Peyer's patch (tissue), 4 donors: Measurements from ENCODE around the gene NME7. TPM values are rescaled to one million over a fixed set of nuclear protein-coding genes. Genes with fewer than 3 reads are reported as not detected.

ENCODE experiments used
- DNase-seq, 3 donors: peaks; one replicate each; pipeline ENCODE4 v3.0.0-alpha.2; 2017 to 2019
- H3K27ac ChIP-seq, 4 donors: fragments of 200-600 bp; sonication (generic); one replicate each; pipeline ENCODE4 v1.5.1; 2016 to 2019
- H3K27me3 ChIP-seq, 2 donors: fragments of 200-600 bp; sonication (generic); one replicate each; pipeline ENCODE4 v1.5.1; 2019
- H3K36me3 ChIP-seq, 3 donors: fragments of 200-600 bp; sonication (generic); one replicate each; pipeline ENCODE4 v1.5.1; 2016 to 2019
- H3K4me1 ChIP-seq, 4 donors: fragments of 200-600 bp; sonication (generic); one replicate each; pipeline ENCODE4 v1.5.1; 2016 to 2019
- H3K4me3 ChIP-seq, 4 donors: fragments of 200-600 bp; sonication (generic); 1 replicate in 3 of 4; 2 replicates in 1 of 4; pipeline ENCODE4 v1.5.1; 2016 to 2019; ENCODE audit warnings: mild to moderate bottlenecking in 1 of 4
- H3K9me3 ChIP-seq, 4 donors: fragments of 200-600 bp; sonication (generic); one replicate each; pipeline ENCODE4 v1.5.1; 2016 to 2019; ENCODE audit warnings: mild to moderate bottlenecking in 1 of 4
- CTCF ChIP-seq, 6 experiments: fragments of 450-650 bp in 4 of 6; fragments of 200-600 bp in 2 of 6; sonication (generic) in 1 of 6; IDR thresholded peaks; one replicate each; pipeline ENCODE4 v1.5.1; 2017 to 2019; ENCODE audit warnings: antibody characterized with exemption in 6 of 6, mild to moderate bottlenecking in 3 of 6, moderate library complexity in 1 of 6
- POLR2A ChIP-seq, 2 donors: fragments of 450-650 bp; IDR thresholded peaks; one replicate each; pipeline ENCODE4 v1.5.1; 2017; ENCODE audit warnings: antibody characterized with exemption in 2 of 2, mild to moderate bottlenecking in 2 of 2, moderate library complexity in 2 of 2
- total RNA-seq, 4 donors: library from RNA; depleted of rRNA; stranded (reverse); fragments of >200 nt; gene quantifications; one replicate each; pipeline ENCODE4 v1.1.0, GENCODE V29; 2016

NME7 gene
- total RNA-seq, 4 donors from 2014 or later, result 3.3 to 12.7 (median 4.6) TPM

- peaks cover 0 to 55% (median 0%) of the 10 kb centered on the region in 3 donors for H3K36me3 ChIP-seq
- H3K27ac ChIP-seq, result no peak overlapping the region
- H3K9me3 ChIP-seq, result no peaks in the 10 kb centered on the region
- no peak for DNase-seq
- no peaks in the 10 kb centered on the region for H3K4me1 ChIP-seq
- H3K4me3 ChIP-seq, result no peak overlapping the region
- no peaks in the 10 kb centered on the region for H3K27me3 ChIP-seq
- no peak for TF ChIP-seq POLR2A (IDR thresholded peaks at IDR 0.05)
- no peak for TF ChIP-seq CTCF (IDR thresholded peaks at IDR 0.05)
These were observed 22.7 kb upstream of the NME7 start for GRCh38 chr1:169390303-169390702.

- Histone ChIP-seq H3K9me3 (no peaks in the 10 kb centered on the region), H3K27ac (no peak overlapping the region), H3K27me3 (no peaks in the 10 kb centered on the region), H3K4me1 (no peaks in the 10 kb centered on the region), H3K36me3 (peaks cover 0 to 48% (median 0%) of the 10 kb centered on the region in 3 donors), H3K4me3 (no peak overlapping the region)
- TF ChIP-seq CTCF (IDR thresholded peaks at IDR 0.05) (no peak), POLR2A (IDR thresholded peaks at IDR 0.05) (no peak)
- no peak for DNase-seq
These were observed 19.8 kb upstream of the NME7 start for GRCh38 chr1:169387399-169387798.

- Histone ChIP-seq H3K36me3 (peaks cover 0 to 51% (median 0%) of the 10 kb centered on the region in 3 donors), H3K4me1 (no peaks in the 10 kb centered on the region), H3K27ac (peak overlapping the region in 1 of 4 donors; percentile 27), H3K27me3 (no peaks in the 10 kb centered on the region), H3K9me3 (no peaks in the 10 kb centered on the region), H3K4me3 (no peak overlapping the region)
- TF ChIP-seq POLR2A (IDR thresholded peaks at IDR 0.05) (no peak), CTCF (IDR thresholded peaks at IDR 0.05) (no peak)
- no peak for DNase-seq
These were observed 15.9 kb upstream of the NME7 start for GRCh38 chr1:169383449-169383848.

GRCh38 chr1:169381162-169381561, 13.6 kb upstream of the NME7 start:
- Histone ChIP-seq H3K27ac (no peak overlapping the region), H3K9me3 (no peaks in the 10 kb centered on the region), H3K27me3 (no peaks in the 10 kb centered on the region), H3K36me3 (peaks cover 0 to 67% (median 0%) of the 10 kb centered on the region in 3 donors), H3K4me1 (no peaks in the 10 kb centered on the region), H3K4me3 (no peak overlapping the region)
- no peak for TF ChIP-seq POLR2A (IDR thresholded peaks at IDR 0.05)
- TF ChIP-seq CTCF (IDR thresholded peaks at IDR 0.05), result no peak
- DNase-seq, result no peak

- Histone ChIP-seq H3K27me3 (no peaks in the 10 kb centered on the region), H3K4me1 (peaks cover 0 to 19% (median 0%) of the 10 kb centered on the region in 4 donors), H3K9me3 (no peaks in the 10 kb centered on the region), H3K27ac (no peak overlapping the region), H3K36me3 (peaks cover 0 to 38% (median 0%) of the 10 kb centered on the region in 3 donors), H3K4me3 (no peak overlapping the region)
- TF ChIP-seq CTCF (IDR thresholded peaks at IDR 0.05), result no peak
- TF ChIP-seq POLR2A (IDR thresholded peaks at IDR 0.05), result no peak
- DNase-seq, result no peak
These were observed 3.8 kb upstream of the NME7 start for GRCh38 chr1:169371404-169371803.

GRCh38 chr1:169368406-169368769, 791 bp upstream of the NME7 start:
- no peaks in the 10 kb centered on the region for H3K27me3 ChIP-seq
- peaks cover 0 to 24% (median 0%) of the 10 kb centered on the region in 3 donors for H3K36me3 ChIP-seq
- H3K27ac ChIP-seq, result peak overlapping the region; percentile 71 to 86 (median 78)
- peak overlapping the region; percentile 56 to 71 (median 64) for H3K4me3 ChIP-seq
- DNase-seq, result peak in 2 of 3 donors; percentile 20 to 48
- no peak for TF ChIP-seq POLR2A (IDR thresholded peaks at IDR 0.05)
- TF ChIP-seq CTCF (IDR thresholded peaks at IDR 0.05), result no peak
- H3K4me1 ChIP-seq, result peaks cover 0 to 22% (median 0%) of the 10 kb centered on the region in 4 donors
- H3K9me3 ChIP-seq, result no peaks in the 10 kb centered on the region
